ENCODE results near the gene SERPINB6.

GRCh38 chr6:2952557-2953095, 18.7 kb downstream of the SERPINB6 start:
- TF ChIP-seq POLR2A (IDR thresholded peaks at IDR 0.05; ENCODE audit: low read depth, low read length) (no peak), FOS (IDR thresholded peaks at IDR 0.05; ENCODE audit: low read depth, low read length) (no peak), CTCF (conservative IDR thresholded peaks at IDR 0.05; ENCODE audit: low read depth, low read length) (peak; percentile 94), MXI1 (IDR thresholded peaks at IDR 0.05; ENCODE audit: borderline replicate concordance, low read depth, low read length) (0 out of 2 replicates have a peak, but pooled peaks have one; percentile 49), RFX5 (IDR thresholded peaks at IDR 0.05; ENCODE audit: low read depth, low read length) (no peak), SMC3 (IDR thresholded peaks at IDR 0.05; ENCODE audit: low read depth, low read length) (peak; percentile 95), BHLHE40 (IDR thresholded peaks at IDR 0.05; ENCODE audit: low read depth, low read length) (no peak), MAZ (IDR thresholded peaks at IDR 0.05; ENCODE audit: borderline replicate concordance, low read depth, low read length) (0 out of 2 replicates have a peak, but pooled peaks have one; percentile 30), CHD1 (IDR thresholded peaks at IDR 0.05; ENCODE audit: low read depth, low read length) (no peak), RAD21 (IDR thresholded peaks at IDR 0.05; ENCODE audit: low read length) (peak; percentile 80), NFE2L2 (IDR thresholded peaks at IDR 0.05; ENCODE audit: low read depth, low read length) (no peak), RCOR1 (IDR thresholded peaks at IDR 0.05; ENCODE audit: insufficient replicate concordance, low read length) (peak; percentile 20)
